Activated CD4-positive, alpha-beta T cell treated with anti-CD3 and anti-CD28 coated beads for 48 hours (primary cell): ENCODE results near the gene PPP3CA.

Experiments used
- DNase-seq: peaks from one replicate; pipeline ENCODE4 v3.0.0-alpha.2; 2020

Gene PPP3CA

GRCh38 chr4:101169044-101170014 is 178.0 kb downstream of the PPP3CA start:
- peak; percentile 73 for DNase-seq

DNA sequence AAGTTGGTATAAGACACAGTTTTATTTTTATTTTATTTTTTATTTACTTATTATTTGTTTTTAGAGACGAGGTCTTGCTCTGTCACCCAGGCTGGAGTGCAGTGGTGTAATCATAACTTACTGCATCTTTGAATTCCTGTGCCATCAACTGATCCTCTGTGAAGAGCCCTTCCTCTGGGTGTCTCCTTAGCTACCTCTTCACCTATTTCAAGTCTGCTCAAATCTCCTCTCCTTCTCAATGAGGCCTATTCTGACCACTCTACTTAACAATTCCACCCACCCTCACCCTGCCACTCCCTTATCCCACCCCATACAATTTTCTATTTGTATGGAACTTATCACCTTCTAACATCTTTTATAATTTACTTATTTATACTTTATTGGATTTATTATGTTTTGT is 183.4 kb downstream of the PPP3CA start:
- DNase-seq = no peak

- DNase-seq = no peak
Measured at GRCh38 chr4:101162990-101163380, 184.3 kb downstream of the PPP3CA start.

DNA sequence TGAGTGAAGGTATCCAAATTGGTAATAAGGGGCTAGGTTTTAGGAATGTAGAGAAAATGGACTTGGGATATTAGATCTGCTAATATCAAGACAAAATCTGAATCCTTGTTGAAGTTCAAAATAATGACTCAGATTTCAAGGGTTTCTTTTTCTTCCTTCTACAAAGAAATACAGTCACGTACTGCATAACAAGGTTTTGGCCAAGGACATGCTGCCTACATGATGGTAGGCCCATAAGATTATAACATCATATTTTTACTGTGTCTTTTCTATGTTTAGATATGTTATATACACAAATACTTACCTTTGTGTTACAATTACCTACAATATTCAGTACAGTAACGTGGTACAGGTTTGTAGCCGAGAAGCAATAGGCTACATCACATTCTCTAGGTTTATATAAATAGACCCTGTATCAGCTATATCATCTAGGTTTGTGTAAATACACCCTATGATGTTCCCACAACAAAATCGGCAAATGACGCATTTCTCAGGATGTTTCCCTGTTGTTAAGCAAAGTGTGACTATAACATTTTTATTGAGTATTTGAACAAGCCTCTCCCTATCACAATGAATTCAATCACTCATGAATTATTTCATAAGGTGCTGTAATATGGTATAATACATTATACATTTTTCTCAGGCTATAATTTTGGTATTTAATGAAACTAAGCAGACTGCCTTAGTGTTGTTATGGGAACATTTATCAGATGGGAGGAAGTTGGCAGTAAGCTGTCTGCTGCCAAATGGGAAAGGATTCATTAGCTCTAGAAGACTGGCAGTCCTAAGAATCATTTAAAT is 186.3 kb downstream of the PPP3CA start:
- DNase-seq = no peak

GRCh38 chr4:101158507-101158906 is 188.8 kb downstream of the PPP3CA start:
- no peak for DNase-seq

- no peak for DNase-seq
Measured at GRCh38 chr4:101158134-101158482, 189.2 kb downstream of the PPP3CA start.

GRCh38 chr4:101157415-101158133 is 189.8 kb downstream of the PPP3CA start:
- DNase-seq = no peak

DNA sequence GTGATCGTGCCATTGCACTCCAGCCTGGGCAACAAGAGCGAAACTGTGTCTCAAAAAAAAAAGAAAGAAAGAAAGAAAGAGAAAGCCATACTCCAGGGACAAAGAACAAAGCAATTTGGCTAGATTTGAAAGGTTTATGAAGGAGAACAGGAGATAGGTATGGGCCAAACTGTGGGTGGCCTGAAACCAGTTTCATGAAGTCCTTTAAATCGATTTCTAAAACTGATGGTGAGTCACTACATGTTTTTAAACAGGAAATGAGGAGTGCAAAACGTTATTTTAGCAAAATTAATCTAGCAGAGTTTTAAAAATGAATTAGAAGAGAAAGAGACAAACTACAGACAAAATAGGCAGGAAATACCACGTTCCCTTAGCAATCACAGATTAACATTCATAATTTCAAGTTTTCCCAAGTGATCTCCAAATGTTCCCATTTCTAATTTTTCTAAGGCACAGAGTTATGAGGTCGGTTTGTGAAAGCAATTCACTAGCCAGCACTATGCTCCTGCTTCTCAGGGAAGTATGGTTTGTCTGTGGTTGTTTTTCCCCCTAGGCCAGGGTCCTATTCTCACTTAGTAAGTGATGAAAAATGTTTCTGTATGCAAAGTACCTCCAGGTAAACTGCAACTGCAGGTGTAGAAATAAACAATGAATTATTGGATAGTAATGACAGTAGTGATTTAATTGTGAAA is 190.6 kb downstream of the PPP3CA start:
- DNase-seq = no peak

GRCh38 chr4:101155945-101156344 is 191.4 kb downstream of the PPP3CA start:
- DNase-seq = peak; percentile 21

DNA sequence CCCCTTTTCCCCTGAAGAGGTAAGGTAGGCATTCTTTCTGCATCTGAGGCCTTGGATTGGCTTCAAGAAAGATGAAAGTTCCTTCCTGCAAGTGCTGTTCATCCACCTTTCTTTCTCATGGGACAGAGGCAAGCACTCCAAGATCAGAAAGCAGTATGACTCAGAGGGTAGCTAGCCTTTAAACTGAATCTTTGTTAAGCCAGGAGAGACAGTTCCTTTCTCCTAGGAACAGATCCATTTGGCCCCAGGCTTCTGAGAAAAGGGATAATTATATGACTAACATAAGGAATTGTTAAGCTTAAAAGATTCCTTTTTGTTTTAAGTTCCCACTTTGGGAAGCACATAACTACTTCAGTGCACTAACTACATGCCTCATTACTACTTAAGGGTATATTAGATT is 192.0 kb downstream of the PPP3CA start:
- no peak for DNase-seq

DNA sequence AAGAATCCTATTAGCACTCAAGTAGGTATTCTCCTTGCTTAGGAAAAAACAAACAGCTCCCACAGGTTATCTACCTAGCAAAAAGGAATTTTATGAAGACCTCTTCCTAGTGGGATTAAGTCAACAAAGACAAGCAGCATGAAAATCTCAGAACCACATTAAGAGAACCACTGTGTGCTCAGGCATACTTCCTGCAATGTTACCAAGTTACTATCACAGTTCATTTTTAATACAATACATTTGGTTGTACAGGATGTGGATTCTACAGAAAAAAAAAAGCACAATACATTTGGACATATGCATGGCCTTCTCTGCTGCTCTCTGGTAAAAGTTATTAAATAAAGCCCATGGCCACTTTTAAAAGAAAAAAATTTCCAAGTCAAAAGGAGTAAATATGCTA is 193.7 kb downstream of the PPP3CA start:
- DNase-seq = no peak

DNA sequence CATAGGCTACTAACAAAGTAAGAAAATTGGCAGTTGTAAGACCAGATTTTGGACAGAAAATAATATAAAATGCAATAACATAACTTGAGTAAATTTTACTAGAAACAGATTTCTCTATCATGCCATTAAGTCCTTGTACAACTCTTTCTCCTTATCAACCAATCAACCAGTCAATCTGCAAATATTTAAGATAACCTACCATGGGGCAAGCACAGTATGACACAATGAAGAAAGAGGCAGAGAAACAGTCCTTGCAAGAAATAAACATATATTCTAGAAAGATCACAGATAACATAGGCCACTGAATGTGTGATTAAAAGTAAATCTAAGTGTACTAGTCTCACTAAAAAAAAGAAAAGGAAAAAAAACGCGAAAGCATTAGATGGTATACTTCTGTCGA is 194.8 kb downstream of the PPP3CA start:
- no peak for DNase-seq

DNA sequence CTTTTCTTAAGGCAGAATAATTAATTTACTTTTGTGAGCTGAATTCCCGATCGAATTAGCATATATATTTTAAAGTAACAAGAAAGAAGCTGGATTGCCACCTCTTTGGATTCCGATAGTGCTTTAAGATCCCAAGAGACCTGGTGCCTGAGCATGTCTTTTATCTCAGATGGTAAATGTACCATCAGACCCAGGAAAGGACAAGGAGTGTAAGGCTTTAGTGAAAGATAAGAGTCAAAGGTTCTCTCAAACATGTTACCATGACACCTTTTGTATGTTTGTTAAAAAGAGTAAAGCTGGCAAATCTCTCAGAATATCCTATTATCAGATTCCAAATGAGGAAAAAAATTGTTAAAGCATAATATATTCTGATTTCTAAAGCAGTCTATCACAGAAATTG is 198.8 kb downstream of the PPP3CA start:
- DNase-seq = no peak

DNA sequence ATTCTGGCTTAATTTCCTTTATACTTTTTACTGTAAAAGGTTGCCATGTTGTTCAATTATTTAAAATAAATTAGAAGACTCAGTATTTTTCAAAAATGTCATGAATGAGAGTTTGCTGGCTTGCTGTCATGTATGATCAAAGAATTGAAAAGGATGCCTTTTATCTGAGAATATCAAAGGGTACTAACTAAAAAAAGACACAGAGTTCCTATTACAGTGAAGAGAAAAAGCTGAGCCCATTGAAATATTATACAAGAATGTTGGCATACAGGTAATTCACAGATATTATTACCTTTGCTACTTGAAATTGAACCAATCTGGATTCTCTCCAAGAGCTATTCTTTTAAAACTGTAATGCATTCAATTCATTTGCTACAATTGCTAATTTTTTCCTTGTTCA is 200.0 kb downstream of the PPP3CA start:
- DNase-seq = no peak

DNA sequence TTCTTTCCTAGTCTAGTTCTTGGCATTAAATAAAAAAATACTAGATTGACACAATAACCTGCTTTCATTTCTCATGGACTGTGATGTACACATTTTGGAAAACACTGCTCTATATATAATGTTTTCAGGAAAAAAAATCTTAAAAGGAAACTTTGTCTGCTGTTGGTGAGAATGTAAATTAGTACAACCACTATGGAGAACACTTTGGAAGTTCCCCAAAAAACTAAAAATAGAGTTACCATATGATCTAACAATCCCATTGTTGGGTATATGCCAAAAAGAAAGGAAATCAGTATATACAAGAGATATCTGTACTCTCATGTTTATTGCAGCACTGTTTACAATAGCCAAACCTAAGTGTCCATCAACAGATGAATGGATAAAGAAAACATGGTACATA is 202.3 kb downstream of the PPP3CA start:
- no peak for DNase-seq

GRCh38 chr4:101142259-101142658 is 205.1 kb downstream of the PPP3CA start:
- no peak for DNase-seq

- DNase-seq = no peak
Measured at GRCh38 chr4:101141855-101142254, 205.5 kb downstream of the PPP3CA start.

DNA sequence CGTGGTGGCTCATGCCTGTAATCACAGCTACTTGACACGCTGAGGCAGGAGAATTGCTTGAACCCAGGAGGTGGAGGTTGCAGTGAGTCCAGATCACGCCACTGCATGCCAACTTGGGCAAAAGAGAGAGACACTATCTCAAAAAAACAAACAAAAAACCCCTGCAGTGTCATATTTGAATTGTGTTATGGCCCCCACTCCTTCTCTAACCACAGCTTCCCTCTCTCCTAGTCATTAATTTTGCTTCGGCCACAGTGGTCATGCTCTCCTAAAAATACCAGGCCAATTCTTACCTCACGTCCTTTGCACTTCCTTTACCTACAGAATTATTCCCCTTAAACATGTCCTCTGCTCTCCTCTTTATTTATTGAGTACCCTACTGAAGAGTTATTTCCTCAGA is 206.1 kb downstream of the PPP3CA start:
- no peak for DNase-seq

DNA sequence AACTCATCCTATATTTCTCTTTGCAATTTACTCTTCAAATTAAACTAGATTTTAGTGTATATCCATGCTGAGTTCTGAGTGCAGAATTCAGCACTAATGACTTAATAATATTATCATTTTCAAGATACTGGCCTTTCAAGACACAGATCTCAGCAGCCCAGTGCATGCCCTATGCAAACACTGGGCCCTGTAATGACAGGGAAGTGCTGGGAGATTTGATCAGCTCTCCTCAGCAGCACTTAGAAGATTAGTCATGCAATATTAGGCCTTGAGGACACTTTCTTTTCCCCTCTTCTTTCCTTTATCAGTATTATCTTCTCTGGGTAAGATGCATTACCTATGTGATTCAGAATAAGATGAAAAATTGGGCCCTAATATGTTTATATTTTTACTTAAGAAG is 207.1 kb downstream of the PPP3CA start:
- DNase-seq = no peak

- no peak for DNase-seq
Measured at GRCh38 chr4:101136373-101137370, 210.7 kb downstream of the PPP3CA start.

DNA sequence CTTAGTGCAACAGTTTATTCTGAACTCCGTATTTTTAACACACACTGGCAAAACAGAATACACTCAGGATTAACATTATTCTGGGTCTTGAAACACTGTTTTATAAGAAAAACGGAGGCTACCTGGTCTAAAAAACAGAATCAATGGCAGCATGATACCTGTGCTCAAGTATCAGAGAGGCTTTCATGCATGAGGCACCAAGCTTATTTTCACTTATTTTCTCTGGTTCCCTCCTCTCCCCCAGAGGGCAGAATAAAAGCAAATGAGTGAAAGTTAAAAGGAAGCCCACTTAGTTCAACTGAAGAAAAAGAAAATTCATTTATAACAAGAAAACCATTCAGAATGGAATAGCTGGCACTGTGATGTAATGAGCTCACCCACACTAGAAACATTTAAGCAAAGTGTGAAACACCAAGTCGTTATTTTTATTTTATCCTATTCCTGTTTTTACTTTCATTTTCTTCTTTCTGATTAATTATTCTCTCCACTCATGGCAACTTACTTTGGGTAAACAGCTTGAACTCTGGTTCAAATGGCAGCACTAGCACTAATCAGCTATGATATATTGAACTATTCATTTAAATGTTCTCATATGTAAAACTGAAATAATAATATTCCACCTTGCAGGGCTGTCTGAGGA is 211.8 kb downstream of the PPP3CA start:
- DNase-seq = no peak
